NCI-H510A (cell line): ENCODE results near the gene FDPS.
"Not testable (repeated sequence)": the region's sequence is repeated elsewhere in the genome, so short reads cannot be mapped to it uniquely, and the experiment has no call there.

Experiments
- DNase-seq: peaks from one replicate; lab custom pipeline; 2025; lab: John Stamatoyannopoulos, UW

Gene FDPS

GRCh38 chr1:155285631-155286044, 23.0 kb upstream of the FDPS start:
- DNase-seq, result no peak

GRCh38 chr1:155286544-155286943, 22.1 kb upstream of the FDPS start:
- DNase-seq, result no peak

- no peak for DNase-seq
These were observed 20.6 kb upstream of the FDPS start for GRCh38 chr1:155287987-155288543.

- DNase-seq, result not testable (repeated sequence)
These were observed 17.7 kb upstream of the FDPS start for GRCh38 chr1:155291006-155291405.

GRCh38 chr1:155293086-155293749, 15.4 kb upstream of the FDPS start:
- no peak for DNase-seq

GRCh38 chr1:155294520-155295182, 14.0 kb upstream of the FDPS start:
- no peak for DNase-seq

GRCh38 chr1:155295183-155295941, 13.3 kb upstream of the FDPS start:
- no peak for DNase-seq

- DNase-seq, result no peak
These were observed 12.8 kb upstream of the FDPS start for GRCh38 chr1:155295942-155296267.

- no peak for DNase-seq
These were observed 12.0 kb upstream of the FDPS start for GRCh38 chr1:155296661-155297060.

- no peak for DNase-seq
These were observed 11.3 kb upstream of the FDPS start for GRCh38 chr1:155297384-155297783.

- no peak for DNase-seq
These were observed 8.6 kb upstream of the FDPS start for GRCh38 chr1:155300024-155300423.

- DNase-seq, result no peak
These were observed 7.9 kb upstream of the FDPS start for GRCh38 chr1:155300553-155301329.

GRCh38 chr1:155301342-155301841, 7.3 kb upstream of the FDPS start, which contains the start of gene PKLR:
PKLR (minus strand) TSS chr1:155301438; CDS start chr1:155301395, 43 bp downstream.
- DNase-seq, result no peak

- DNase-seq, result no peak
These were observed 4.1 kb upstream of the FDPS start for GRCh38 chr1:155304558-155305063.

- no peak for DNase-seq
These were observed 2.7 kb upstream of the FDPS start for GRCh38 chr1:155305881-155306391.

GRCh38 chr1:155307247-155307740, 1.4 kb upstream of the FDPS start:
- DNase-seq, result no peak

- DNase-seq, result no peak
These were observed 856 bp downstream of the FDPS start for GRCh38 chr1:155309423-155310021.

GRCh38 chr1:155313261-155313660, 4.6 kb downstream of the FDPS start:
- no peak for DNase-seq

GRCh38 chr1:155316922-155317321, 8.3 kb downstream of the FDPS start:
- no peak for DNase-seq

GRCh38 chr1:155318082-155318481, 9.4 kb downstream of the FDPS start:
- no peak for DNase-seq

- DNase-seq, result no peak
These were observed 10.9 kb downstream of the FDPS start for GRCh38 chr1:155319536-155319935.
